ENCODE results near the gene UNKL.

The UNKL gene

DNA sequence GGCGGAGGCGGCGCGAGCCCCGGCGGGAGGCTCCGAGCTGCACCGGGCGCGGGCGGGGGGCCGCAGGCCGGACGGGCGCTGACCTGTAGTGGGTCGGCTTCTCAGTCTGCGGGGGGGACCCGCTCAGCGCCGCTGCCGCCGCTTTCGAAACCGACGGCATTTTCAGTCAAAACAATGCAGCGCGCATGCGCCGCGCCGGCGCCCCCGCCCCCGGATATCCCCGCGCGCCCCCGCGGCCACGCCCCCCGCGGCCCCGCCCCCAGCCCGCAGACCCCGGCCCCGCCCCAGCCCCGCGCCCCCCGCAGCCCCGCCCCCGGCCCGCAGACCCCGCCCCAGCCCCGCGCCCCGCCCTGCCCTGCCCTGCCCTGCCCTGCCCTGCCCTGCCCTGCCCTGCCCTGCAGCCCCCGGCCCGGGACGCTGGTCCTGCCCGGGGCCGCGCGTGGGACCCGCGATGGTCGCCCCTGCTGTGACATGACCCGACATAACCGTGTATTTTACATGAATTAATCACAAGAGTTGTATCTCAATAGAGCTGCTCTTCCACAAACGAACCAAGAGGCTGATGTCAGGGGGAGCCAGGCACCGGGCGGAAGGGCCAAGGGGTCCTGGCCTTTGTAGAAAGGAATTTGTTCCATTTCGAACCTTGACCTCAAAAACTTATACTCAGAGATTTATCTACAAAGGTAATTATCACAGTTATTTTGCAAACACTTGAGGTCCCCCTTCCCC is at the start of gene UNKL:
Gene UNKL, minus strand, starts transcription at position 173 of the 729 bp plus-strand sequence. Its CDS starts 13 bp downstream, at position 160.
- peak; percentile 67 for DNase-seq (ENCODE audit: low spot score)

DNA sequence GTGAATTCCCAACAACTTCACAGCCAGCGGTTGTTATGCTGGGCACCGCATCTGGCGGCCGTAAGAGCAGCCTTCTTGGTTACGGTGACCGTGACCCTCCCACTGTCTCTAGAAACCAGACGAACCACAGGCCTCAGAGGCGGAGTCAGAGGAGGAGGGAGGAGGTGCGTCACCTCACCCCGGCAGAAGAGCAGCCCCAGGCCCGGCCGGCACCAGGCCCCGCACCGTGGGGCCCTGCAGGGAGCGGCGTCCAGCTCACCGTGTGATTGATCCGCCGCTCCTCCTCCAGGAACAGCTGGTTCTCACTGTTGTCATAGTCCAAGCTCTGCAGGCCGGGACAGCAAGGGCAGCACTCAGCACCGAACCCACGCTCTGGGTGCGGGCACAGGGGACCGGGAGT is 46.6 kb upstream of the UNKL start:
- no peak for DNase-seq (ENCODE audit: low spot score)

DNA sequence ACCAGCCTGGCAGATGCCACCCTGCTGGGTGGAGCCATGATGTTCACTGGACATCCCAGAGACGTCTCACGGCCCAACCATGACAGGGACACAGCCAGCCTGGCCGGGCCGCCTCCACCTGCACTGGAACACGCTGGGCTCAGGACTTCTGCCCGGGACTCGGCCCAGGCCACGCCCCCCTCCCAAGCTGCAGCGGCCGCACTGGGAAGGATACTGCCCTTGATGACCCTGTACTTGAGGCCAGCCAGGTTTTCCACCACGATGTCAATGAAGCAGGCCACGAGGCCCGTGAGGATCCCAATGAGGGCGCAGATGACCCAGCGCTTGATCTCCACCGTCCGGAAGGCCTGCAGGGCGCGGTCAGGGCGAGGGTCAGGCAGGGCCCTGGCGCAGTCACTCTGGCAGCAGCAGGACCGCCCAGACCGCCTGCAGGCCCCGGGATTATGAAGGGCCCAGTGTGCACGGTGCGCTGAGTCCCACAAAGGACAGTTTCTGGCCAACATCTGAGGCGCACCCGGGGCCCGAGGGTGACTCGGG is 46.2 kb upstream of the UNKL start:
- no peak for DNase-seq (ENCODE audit: low spot score)

DNA sequence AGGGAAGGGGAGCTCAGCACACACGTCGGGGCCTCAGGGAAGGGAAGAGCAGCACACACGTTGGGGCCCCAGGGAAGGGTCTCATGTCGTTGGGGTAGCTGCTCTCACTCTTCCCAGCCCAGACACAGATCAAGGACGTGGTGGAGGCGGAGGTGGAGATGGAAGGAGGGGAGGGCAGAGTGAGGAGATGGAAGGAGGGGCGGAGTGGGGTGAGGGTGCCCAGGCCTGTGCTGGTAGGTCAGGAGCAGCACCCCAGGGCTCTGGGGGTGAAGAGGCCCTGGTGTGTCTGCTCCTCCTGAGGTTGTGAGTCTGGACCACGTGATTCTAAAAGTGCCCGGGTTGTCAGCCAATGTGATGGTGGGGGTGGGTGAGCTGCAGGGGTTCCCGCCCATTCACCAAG is 45.5 kb upstream of the UNKL start:
- DNase-seq (ENCODE audit: low spot score) = no peak

GRCh38 chr16:1458977-1459341 is 44.5 kb upstream of the UNKL start:
- no peak for DNase-seq (ENCODE audit: low spot score)

- no peak for DNase-seq (ENCODE audit: low spot score)
Measured at GRCh38 chr16:1458336-1458976, 44.0 kb upstream of the UNKL start.

DNA sequence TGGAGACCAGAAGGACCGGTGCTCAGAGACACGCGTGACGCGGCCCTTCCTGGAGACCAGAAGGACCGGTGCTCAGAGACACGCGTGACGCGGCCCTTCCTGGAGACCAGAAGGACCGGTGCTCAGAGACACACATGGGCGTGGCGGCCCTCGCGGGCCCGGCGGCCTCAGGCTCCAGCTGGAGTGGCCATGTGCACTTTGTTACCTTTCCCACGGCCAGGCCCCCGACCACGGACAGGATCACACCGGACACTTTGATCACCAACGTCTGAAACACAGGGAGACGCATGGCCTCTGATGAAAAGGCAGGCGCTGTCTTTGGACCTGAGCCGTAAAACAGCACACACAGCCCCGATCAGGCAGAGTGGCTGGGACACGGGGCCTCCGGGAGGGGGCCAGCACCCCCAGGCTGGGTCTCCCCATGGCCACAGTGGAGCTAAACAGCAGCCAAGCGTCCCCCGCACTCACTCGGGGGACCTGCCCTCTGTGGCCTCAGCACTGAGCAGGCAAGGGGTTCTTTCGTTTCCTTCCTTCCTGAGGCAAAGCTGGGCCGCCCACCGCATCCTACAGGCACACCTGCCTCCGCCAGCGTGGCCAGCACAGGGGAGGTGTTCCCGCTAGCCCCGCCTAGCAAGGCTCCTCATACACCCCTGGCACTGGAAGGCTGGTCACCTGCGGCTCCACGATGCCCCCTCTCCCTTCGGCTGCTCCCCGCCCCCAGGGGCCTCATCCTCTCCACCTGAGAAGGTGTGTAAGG is 43.2 kb upstream of the UNKL start:
- no peak for DNase-seq (ENCODE audit: low spot score)

DNA sequence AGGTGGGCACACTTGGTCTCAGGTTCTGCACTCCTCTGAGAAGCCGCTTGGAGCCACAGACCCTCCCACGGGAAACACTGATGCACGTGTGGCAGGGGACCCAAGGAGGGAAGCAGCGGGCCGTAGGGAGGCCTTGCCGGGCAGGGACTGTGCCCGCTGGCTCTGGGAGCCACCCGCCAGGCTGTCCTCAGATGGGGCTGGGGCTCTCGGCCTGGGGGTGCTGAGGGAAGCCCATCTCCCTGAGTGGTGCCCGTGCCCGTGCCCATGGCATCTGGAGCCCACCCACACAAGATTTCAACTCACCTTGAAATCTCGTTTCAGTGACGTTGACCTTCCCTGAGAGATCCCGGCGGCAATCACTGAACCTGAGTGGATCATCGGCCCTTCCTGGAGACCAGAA is 42.4 kb upstream of the UNKL start:
- no peak for DNase-seq (ENCODE audit: low spot score)

GRCh38 chr16:1455190-1456171 is 41.0 kb upstream of the UNKL start:
- DNase-seq (ENCODE audit: low spot score) = no peak

DNA sequence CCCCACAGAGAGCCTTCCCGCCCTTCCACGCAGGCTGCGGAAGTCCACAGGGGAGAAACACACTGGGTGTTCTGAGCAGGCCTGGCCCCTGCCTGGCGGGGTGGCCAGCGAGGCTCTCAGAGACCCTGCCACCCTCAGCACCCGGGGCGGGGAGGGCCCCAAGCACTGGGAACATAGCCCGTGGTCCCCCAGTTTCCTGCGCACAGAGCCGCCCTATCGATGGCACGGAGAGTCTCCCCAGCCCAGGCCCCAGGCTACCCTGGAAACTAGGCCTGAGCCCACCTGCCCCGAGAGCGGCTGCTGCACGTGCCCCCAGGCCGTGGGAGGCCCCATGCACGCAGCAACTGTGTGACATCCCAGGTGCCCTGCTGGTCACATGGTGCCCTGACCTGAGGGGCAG is 40.1 kb upstream of the UNKL start:
- no peak for DNase-seq (ENCODE audit: low spot score)

DNA sequence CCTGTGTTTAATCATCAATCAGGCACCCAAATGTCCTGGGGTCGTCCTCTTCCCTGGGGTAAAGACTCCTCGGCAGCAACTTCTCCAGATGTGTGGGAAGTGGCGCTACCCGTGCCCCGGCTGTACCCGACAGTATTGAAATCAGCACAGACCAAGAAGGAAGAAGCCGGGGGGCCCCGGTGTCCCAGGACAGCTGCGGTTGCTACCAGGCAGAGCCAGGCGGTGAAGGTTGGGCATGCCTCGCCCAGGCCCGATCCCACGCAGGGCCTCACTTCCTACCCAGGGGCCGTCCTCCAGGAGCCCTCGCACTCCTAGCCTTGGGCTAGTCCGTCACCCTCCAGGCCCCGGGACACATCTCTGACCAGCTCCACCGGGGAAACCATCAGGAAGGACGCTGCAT is 38.8 kb upstream of the UNKL start:
- no peak for DNase-seq (ENCODE audit: low spot score)

GRCh38 chr16:1452530-1452929 is 38.0 kb upstream of the UNKL start:
- no peak for DNase-seq (ENCODE audit: low spot score)

GRCh38 chr16:1451702-1452392 is 37.3 kb upstream of the UNKL start:
- no peak for DNase-seq (ENCODE audit: low spot score)

GRCh38 chr16:1450841-1451240 is 36.3 kb upstream of the UNKL start:
- DNase-seq (ENCODE audit: low spot score) = no peak

DNA sequence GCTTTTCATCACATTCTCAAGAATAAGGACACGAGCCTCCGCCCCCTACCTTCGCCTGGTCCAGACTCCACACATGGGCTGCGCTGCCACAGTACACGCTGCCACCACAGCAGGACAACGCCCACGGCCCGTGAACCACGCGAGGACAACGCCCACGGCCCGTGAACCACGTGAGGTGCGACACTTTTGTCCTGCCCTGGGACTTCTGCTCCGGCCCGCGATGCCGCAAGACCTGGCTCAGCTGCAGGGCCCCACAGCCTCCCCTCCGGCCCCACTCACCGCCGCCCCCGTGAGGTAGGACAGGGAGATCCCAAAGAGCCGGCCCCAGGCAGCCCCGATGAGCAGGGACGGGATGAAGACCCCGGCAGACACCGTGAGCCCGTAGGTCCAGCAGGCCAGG is 35.7 kb upstream of the UNKL start:
- no peak for DNase-seq (ENCODE audit: low spot score)

- DNase-seq (ENCODE audit: low spot score) = no peak
Measured at GRCh38 chr16:1449201-1449788, 34.8 kb upstream of the UNKL start.

DNA sequence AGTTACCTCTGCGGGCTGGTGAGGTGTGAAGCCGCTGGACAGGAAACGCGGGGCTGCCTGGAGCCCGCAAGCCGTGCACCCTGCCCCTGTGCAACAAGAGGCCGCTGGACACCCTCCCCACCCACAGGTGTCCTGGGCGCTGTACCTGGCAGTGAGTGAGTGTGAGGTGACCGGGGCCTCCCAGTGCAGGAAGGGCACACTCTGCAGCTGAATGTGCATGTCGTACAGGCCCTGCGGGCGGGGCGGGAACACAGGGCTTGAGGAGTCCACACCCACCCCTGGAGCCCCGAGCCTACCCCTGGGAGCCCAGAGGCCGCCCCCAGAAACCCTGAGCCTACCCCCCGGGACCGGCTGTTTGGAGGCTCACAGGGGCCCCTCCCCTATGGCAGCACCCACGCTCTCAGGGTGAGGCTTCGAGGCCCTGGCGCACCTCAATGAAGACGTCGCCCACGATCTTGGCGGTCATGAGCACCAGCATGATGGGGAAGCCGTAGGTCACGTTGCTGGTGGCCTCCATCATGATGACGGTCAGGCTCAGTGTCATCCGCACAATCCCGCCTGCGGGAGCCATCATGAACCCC is 34.1 kb upstream of the UNKL start:
- DNase-seq (ENCODE audit: low spot score) = no peak

- no peak for DNase-seq (ENCODE audit: low spot score)
Measured at GRCh38 chr16:1447965-1448364, 33.5 kb upstream of the UNKL start.

DNA sequence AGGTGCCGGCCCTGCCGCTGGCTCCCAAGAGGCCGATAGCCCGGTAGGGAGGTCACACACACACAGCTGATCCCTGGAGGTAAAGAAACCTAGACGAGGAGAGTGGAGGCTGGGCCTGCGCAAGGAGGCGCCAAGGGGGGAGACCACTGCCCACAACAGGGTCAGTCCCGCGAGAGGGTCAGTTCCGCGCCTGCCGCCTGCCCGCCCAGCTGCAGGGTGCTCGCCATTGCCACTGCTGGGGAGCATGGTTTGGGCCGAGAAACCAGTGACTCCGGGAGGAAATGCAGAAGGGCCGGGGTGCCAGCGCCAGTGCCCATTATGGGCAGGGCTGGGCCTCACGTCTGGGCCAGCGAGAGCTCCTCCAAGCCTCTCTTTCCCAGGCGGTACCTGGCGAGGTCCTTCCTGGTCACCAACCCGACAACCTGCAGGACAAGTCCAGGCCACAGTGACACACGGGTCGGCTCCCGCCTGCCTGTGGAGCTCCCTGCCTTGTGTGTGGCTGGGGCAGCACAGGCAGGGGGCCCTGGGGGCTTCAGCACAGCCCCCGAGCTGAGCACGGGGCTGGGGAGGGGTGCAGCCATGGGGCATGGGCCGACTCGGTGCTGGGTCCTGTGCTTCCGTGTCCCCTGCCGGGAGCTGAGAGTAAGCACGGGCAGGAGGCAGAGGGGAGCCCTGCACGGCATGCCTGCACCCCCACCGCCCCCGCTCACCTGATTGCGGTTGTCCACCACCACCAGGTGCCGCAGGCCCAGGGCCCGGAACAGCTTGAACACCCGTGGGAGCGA is 32.0 kb upstream of the UNKL start:
- no peak for DNase-seq (ENCODE audit: low spot score)

Data from COLO829 (cell line).